Measurements from ENCODE around the gene MAN2A1.
"Not testable (repeated sequence)": the region's sequence is repeated elsewhere in the genome, so short reads cannot be mapped to it uniquely, and the experiment has no call there.

MAN2A1 gene

GRCh38 chr5:109880907-109881685 lies 191.4 kb downstream of the MAN2A1 start:
- intact Hi-C loops (cut with DNase I) = no loop called here
- no peak for DNase-seq

GRCh38 chr5:109882546-109882945 lies 192.8 kb downstream of the MAN2A1 start:
- DNase-seq = no peak
- intact Hi-C loops (cut with DNase I) = no loop called here

GRCh38 chr5:109884676-109885075 lies 194.9 kb downstream of the MAN2A1 start:
- intact Hi-C loops (cut with DNase I) = no loop called here
- no peak for DNase-seq

- DNase-seq = no peak
- intact Hi-C loops (cut with DNase I) = no loop called here
Measured at GRCh38 chr5:109885205-109885604, 195.5 kb downstream of the MAN2A1 start.

- intact Hi-C loops (cut with DNase I) = no loop called here
- DNase-seq = no peak
Measured at GRCh38 chr5:109888989-109889388, 199.3 kb downstream of the MAN2A1 start.

GRCh38 chr5:109893271-109893670 lies 203.5 kb downstream of the MAN2A1 start:
- DNase-seq; intact Hi-C loops (cut with DNase I): not testable (repeated sequence)

- no peak for DNase-seq
- intact Hi-C loops (cut with DNase I) = no loop called here
Measured at GRCh38 chr5:109898269-109899162, 208.8 kb downstream of the MAN2A1 start.

GRCh38 chr5:109899163-109899535 lies 209.4 kb downstream of the MAN2A1 start:
- intact Hi-C loops (cut with DNase I) = no loop called here
- DNase-seq = peak in 4 of 42 donors; percentile 9 to 46 (median 17)

GRCh38 chr5:109900461-109900860 lies 210.7 kb downstream of the MAN2A1 start:
- no peak for DNase-seq
- intact Hi-C loops (cut with DNase I) = no loop called here

- DNase-seq = no peak
Measured at GRCh38 chr5:109900911-109901627, 211.3 kb downstream of the MAN2A1 start.

GRCh38 chr5:109901628-109901981 lies 211.9 kb downstream of the MAN2A1 start:
- intact Hi-C loops (cut with DNase I) = no loop called here

More at GRCh38 chr5:109900911-109901627, 211.3 kb downstream of the MAN2A1 start:
- intact Hi-C loops (cut with DNase I) = no loop called here

GRCh38 chr5:109903061-109903460 lies 213.3 kb downstream of the MAN2A1 start:
- DNase-seq = no peak
- intact Hi-C loops (cut with DNase I) = no loop called here

More at GRCh38 chr5:109901628-109901981, 211.9 kb downstream of the MAN2A1 start:
- no peak for DNase-seq

GRCh38 chr5:109905906-109906305 lies 216.2 kb downstream of the MAN2A1 start:
- DNase-seq = no peak
- intact Hi-C loops (cut with DNase I) = no loop called here

- no peak for DNase-seq
- intact Hi-C loops (cut with DNase I) = no loop called here
Measured at GRCh38 chr5:109907189-109907588, 217.5 kb downstream of the MAN2A1 start.

GRCh38 chr5:109907731-109908130 lies 218.0 kb downstream of the MAN2A1 start:
- intact Hi-C loops (cut with DNase I) = no loop called here
- DNase-seq = no peak

- intact Hi-C loops (cut with DNase I) = no loop called here
- DNase-seq = no peak
Measured at GRCh38 chr5:109908366-109908765, 218.6 kb downstream of the MAN2A1 start.

- intact Hi-C loops (cut with DNase I) = no loop called here
- no peak for DNase-seq
Measured at GRCh38 chr5:109910874-109911273, 221.1 kb downstream of the MAN2A1 start.

- no peak for DNase-seq
Measured at GRCh38 chr5:109911731-109912130, 222.0 kb downstream of the MAN2A1 start.

GRCh38 chr5:109914906-109915305 lies 225.2 kb downstream of the MAN2A1 start:
- intact Hi-C loops (cut with DNase I) = no loop called here
- no peak for DNase-seq

More at GRCh38 chr5:109911731-109912130, 222.0 kb downstream of the MAN2A1 start:
- intact Hi-C loops (cut with DNase I) = no loop called here

All from head of caudate nucleus (tissue), 42 donors.